ENCODE results near the gene GPRC5A. TPM values are rescaled to one million over a fixed set of nuclear protein-coding genes. Genes with fewer than 3 reads are reported as not detected.

The GPRC5A gene
- total RNA-seq, 1 donor from 2014 or later: 27.3 TPM

DNA sequence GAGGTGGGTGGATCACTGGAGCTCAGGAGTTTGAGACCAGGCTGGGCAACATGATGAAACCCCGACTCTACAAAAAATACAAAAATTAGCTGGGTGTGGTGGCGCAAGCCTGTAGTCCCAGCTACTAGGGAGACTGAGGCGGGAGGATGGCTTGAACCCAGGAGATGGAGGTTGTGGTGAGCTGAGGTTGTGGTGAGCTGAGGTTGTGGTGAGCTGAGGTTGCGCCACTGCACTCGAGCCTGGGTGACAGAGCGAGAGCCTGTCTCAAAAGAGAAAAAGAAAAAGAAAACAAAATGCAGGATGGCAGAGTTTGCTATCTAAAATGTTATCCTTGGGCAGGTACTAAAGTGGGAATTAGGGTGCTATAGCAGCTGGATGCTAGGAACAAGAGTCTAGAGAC, 10.8 kb upstream of the GPRC5A start:
- no peaks in the 10 kb centered on the region for H3K27me3 Mint-ChIP-seq (ENCODE audit: unreplicated experiment)
- H3K9me3 Mint-ChIP-seq (ENCODE audit: unreplicated experiment): no peaks in the 10 kb centered on the region
- no peak overlapping the region for H3K4me3 Mint-ChIP-seq (ENCODE audit: unreplicated experiment)
- H3K4me1 Mint-ChIP-seq (ENCODE audit: unreplicated experiment): peaks cover 59% of the 10 kb centered on the region
- H3K36me3 Mint-ChIP-seq (ENCODE audit: unreplicated experiment): peaks cover 3% of the 10 kb centered on the region
- DNase-seq (ENCODE audit: extremely low spot score, unreplicated experiment): no peak
- TF ChIP-seq, protein P1, sequence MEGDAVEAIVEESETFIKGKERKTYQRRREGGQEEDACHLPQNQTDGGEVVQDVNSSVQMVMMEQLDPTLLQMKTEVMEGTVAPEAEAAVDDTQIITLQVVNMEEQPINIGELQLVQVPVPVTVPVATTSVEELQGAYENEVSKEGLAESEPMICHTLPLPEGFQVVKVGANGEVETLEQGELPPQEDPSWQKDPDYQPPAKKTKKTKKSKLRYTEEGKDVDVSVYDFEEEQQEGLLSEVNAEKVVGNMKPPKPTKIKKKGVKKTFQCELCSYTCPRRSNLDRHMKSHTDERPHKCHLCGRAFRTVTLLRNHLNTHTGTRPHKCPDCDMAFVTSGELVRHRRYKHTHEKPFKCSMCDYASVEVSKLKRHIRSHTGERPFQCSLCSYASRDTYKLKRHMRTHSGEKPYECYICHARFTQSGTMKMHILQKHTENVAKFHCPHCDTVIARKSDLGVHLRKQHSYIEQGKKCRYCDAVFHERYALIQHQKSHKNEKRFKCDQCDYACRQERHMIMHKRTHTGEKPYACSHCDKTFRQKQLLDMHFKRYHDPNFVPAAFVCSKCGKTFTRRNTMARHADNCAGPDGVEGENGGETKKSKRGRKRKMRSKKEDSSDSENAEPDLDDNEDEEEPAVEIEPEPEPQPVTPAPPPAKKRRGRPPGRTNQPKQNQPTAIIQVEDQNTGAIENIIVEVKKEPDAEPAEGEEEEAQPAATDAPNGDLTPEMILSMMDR (IDR thresholded peaks at IDR 0.05): no peak
- H3K27ac Mint-ChIP-seq (ENCODE audit: unreplicated experiment): no peak overlapping the region

DNA sequence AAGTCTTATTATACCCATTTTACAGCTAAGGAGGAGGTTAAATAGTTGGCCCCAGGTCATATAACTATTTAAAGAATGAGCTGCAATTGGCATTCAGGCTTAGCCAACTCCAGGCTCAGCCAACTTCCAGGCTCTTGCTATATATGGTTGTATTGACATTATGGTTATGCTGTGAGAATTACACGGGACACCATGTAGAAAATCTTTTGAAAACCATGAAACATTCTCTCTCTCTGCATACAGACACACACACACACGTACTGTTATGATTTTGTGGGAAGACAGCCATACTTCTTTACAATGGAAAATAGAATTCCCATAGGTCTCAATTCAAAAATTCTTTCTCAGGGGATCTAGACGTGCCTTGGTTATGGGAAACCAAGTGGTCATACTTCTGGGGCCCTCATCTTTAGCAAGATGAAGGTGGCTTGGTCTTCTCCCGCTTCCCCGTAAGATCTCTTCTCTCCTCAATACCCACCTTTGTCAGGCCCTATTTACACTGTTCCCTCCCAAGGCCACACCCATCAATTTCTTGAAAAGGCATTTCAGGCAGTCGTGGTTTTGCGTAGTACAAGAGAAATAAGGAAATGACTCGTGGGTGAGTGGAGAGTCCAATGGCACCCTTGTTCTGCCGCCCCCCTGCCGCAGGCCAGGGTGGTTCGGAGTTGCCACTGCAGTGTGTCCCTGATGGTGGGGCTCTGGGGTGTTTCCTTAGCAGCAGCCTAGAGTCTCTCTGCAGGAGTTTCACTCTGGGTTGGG, 10.0 kb upstream of the GPRC5A start:
- H3K4me3 Mint-ChIP-seq (ENCODE audit: unreplicated experiment): no peak overlapping the region

DNA sequence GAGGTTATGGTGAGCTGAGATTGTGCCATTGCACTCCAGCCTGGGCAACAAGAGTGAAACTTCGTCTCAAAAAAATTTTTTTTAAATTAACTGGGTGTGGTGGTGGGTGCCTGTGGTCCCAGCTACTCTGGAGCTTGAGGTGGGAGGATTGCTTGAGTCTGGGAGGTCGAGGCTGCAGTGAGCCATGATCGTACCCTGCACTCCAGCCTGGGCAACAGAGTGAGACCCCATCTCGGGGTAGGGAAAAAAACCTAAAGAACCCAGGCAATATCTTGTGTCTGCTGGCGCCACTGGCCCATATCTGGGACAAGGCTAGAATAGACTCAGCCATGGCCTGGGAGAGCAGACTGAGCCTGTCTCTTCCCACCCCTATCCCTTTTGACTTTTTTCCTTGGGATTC, 9.1 kb upstream of the GPRC5A start:
- H3K4me1 Mint-ChIP-seq (ENCODE audit: unreplicated experiment): peaks cover 45% of the 10 kb centered on the region
- no peaks in the 10 kb centered on the region for H3K27me3 Mint-ChIP-seq (ENCODE audit: unreplicated experiment)
- DNase-seq (ENCODE audit: extremely low spot score, unreplicated experiment): no peak
- H3K27ac Mint-ChIP-seq (ENCODE audit: unreplicated experiment): no peak overlapping the region
- TF ChIP-seq, protein P1 (IDR thresholded peaks at IDR 0.05): no peak
- H3K9me3 Mint-ChIP-seq (ENCODE audit: unreplicated experiment): no peaks in the 10 kb centered on the region
- no peak overlapping the region for H3K4me3 Mint-ChIP-seq (ENCODE audit: unreplicated experiment)
- H3K36me3 Mint-ChIP-seq (ENCODE audit: unreplicated experiment): no peaks in the 10 kb centered on the region

More for the DNA sequence above, 10.0 kb upstream of the GPRC5A start:
- Mint-ChIP-seq H3K4me1 (ENCODE audit: unreplicated experiment) (peaks cover 55% of the 10 kb centered on the region), H3K9me3 (ENCODE audit: unreplicated experiment) (no peaks in the 10 kb centered on the region), H3K36me3 (ENCODE audit: unreplicated experiment) (peaks cover under 1% of the 10 kb centered on the region), H3K27ac (ENCODE audit: unreplicated experiment) (peak overlapping the region; percentile 40), H3K27me3 (ENCODE audit: unreplicated experiment) (no peaks in the 10 kb centered on the region)
- TF ChIP-seq, protein P1 (IDR thresholded peaks at IDR 0.05): no peak
- no peak for DNase-seq (ENCODE audit: extremely low spot score, unreplicated experiment)

DNA sequence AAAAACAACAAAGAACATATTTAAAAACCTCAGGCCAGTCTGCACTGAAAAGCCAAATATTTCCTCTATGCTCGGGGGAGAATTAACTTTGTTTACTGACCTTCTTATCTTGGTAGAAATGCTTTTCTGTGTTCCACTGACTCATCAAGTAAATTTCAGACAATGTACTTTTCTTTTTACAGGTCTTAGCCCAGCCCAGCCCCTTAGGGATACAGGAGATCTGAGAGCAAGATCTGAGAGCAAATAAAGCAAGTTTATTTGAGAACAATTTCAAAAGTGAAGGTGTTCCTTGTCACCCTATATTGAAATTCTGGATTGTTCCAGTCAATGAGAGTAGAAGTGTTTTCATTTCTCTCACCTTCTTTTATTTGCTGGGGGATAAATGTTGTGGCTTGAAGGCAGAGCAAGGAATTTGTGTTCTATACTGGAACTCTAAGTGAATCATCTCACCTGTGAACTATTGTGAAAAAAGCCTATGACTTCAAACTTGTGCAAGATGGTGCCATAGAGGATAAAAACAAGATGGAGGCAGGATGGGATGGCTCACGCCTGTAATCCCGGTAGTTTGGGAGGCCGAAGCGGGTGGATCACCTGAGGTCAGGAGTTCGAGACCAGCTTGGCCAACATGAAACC, 7.9 kb upstream of the GPRC5A start:
- DNase-seq (ENCODE audit: extremely low spot score, unreplicated experiment): no peak
- Mint-ChIP-seq H3K27me3 (ENCODE audit: unreplicated experiment) (no peaks in the 10 kb centered on the region), H3K9me3 (ENCODE audit: unreplicated experiment) (no peaks in the 10 kb centered on the region), H3K4me1 (ENCODE audit: unreplicated experiment) (peaks cover 37% of the 10 kb centered on the region), H3K36me3 (ENCODE audit: unreplicated experiment) (no peaks in the 10 kb centered on the region), H3K27ac (ENCODE audit: unreplicated experiment) (peak overlapping the region; percentile 39), H3K4me3 (ENCODE audit: unreplicated experiment) (no peak overlapping the region)
- TF ChIP-seq, protein P1 (IDR thresholded peaks at IDR 0.05): no peak

DNA sequence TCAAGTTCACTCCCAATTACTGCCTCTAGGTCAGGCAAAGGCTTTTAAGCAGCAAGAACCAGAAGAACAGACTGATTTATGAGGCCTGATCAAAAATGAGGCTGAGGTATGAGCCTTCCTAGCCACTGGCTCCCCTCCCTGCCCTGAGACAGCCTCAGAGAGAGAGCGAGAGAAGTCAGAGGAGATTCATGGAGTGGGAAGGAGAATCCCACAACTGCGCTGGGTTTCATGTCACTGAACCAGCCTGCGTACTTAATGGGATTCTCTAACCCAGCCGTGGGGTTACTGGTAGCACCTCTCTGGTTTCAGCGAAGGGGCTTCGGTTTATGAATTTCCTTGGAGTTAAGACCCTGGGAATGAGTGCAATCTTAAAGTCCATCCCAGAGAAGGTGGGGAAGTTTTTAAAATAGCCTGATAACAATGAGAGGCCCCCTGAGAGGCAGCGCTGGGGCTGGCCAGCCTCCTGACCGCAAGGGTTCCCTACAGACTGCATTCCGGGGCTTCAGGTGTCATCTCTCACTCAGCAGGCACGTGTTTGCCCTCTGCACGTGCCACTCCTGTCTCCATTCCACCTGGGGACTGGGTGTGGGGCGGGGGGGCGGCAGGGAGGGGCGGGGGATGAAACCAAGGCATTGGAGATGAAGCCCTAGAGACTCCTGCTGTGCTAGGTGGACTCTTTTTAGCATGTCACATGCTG, 6.1 kb upstream of the GPRC5A start:
- Mint-ChIP-seq H3K4me1 (ENCODE audit: unreplicated experiment) (peaks cover 33% of the 10 kb centered on the region), H3K4me3 (ENCODE audit: unreplicated experiment) (no peak overlapping the region), H3K27me3 (ENCODE audit: unreplicated experiment) (no peaks in the 10 kb centered on the region), H3K9me3 (ENCODE audit: unreplicated experiment) (no peaks in the 10 kb centered on the region), H3K27ac (ENCODE audit: unreplicated experiment) (no peak overlapping the region), H3K36me3 (ENCODE audit: unreplicated experiment) (no peaks in the 10 kb centered on the region)
- TF ChIP-seq, protein P1 (IDR thresholded peaks at IDR 0.05): no peak
- DNase-seq (ENCODE audit: extremely low spot score, unreplicated experiment): no peak

Data from osteocyte (in vitro differentiated cells).